WTC11 (cell line): Measurements from ENCODE around the gene S1PR5. TPM values are rescaled to one million over a fixed set of nuclear protein-coding genes. Genes with fewer than 3 reads are reported as not detected.
A peak's percentile ranks its signal among the peaks of the same experiment; 100 is the strongest.

Source experiments
- CBFB ChIP-seq: sonication (generic); formaldehyde crosslinking; IDR thresholded peaks from 2 replicates; pipeline ENCODE4 v1.8.1; 2022; ENCODE audit warnings: mild to moderate bottlenecking, low read depth, missing genetic modification reagents
- EMX1 ChIP-seq: fragments of 250-450 bp; sonication (Bioruptor Pico); IDR thresholded peaks from 2 replicates; pipeline ENCODE4 v1.8.0; 2021; ENCODE audit warnings: mild to moderate bottlenecking
- FOXJ3 ChIP-seq: sonication (generic); formaldehyde crosslinking; IDR thresholded peaks from 2 replicates; pipeline ENCODE4 v1.9.0; 2021; ENCODE audit warnings: missing genetic modification reagents, mild to moderate bottlenecking, borderline replicate concordance
- FOXP1 ChIP-seq: sonication (generic); formaldehyde crosslinking; IDR thresholded peaks from 2 replicates; pipeline ENCODE4 v1.8.0; 2022; ENCODE audit warnings: missing genetic modification reagents, mild to moderate bottlenecking, moderate library complexity, borderline replicate concordance
- GTF2I ChIP-seq: fragments of 250-450 bp; sonication (Bioruptor Pico); conservative IDR thresholded peaks from 2 replicates; pipeline ENCODE4 v1.4.0; 2021; ENCODE audit warnings: mild to moderate bottlenecking
- NR3C1 ChIP-seq: sonication (generic); formaldehyde crosslinking; conservative IDR thresholded peaks from 2 replicates; pipeline ENCODE4 v1.8.1; 2023; ENCODE audit warnings: low read depth, mild to moderate bottlenecking, missing genetic modification reagents
- PRRX2 ChIP-seq: fragments of 250-450 bp; sonication (Bioruptor Pico); IDR thresholded peaks from 2 replicates; pipeline ENCODE4 v1.8.0; 2021; ENCODE audit warnings: mild to moderate bottlenecking
- RORB ChIP-seq: fragments of 250-450 bp; sonication (Bioruptor Pico); IDR thresholded peaks from 2 replicates; pipeline ENCODE4 v1.9.0; 2021; ENCODE audit warnings: mild to moderate bottlenecking
- TCF7 ChIP-seq: sonication (generic); formaldehyde crosslinking; IDR thresholded peaks from 2 replicates; pipeline ENCODE4 v1.8.0; 2022; ENCODE audit warnings: mild to moderate bottlenecking, low read depth, missing genetic modification reagents, moderate library complexity
- ZNF121 ChIP-seq: sonication (generic); formaldehyde crosslinking; IDR thresholded peaks from 2 replicates; pipeline ENCODE4 v1.8.0; 2023; ENCODE audit warnings: missing genetic modification reagents
- ZNF317 ChIP-seq: sonication (generic); formaldehyde crosslinking; IDR thresholded peaks from 2 replicates; pipeline ENCODE4 v1.8.1; 2023; ENCODE audit warnings: low read depth, mild to moderate bottlenecking, moderate library complexity, missing genetic modification reagents, borderline replicate concordance
- ZNF416 ChIP-seq: fragments of 250-450 bp; sonication (Bioruptor Pico); IDR thresholded peaks from 2 replicates; pipeline ENCODE4 v1.9.0; 2021; ENCODE audit warnings: mild to moderate bottlenecking, inconsistent platforms
- ZNF423 ChIP-seq: fragments of 250-450 bp; sonication (Bioruptor Pico); IDR thresholded peaks from 2 replicates; pipeline ENCODE4 v2.1.2; 2022; ENCODE audit warnings: mild to moderate bottlenecking, moderate library complexity
- total RNA-seq: library from RNA; stranded (reverse); gene quantifications from 3 replicates; pipeline ENCODE4 v1.2.3, GENCODE V29; 2021
- TF ChIP-seq, protein P1 (sequence below): sonication (generic); formaldehyde crosslinking; IDR thresholded peaks from 2 replicates; pipeline ENCODE4 v1.8.0; 2023; ENCODE audit warnings: missing genetic modification reagents, mild to moderate bottlenecking, borderline replicate concordance
- TF ChIP-seq, protein P2 (sequence below): sonication (generic); formaldehyde crosslinking; IDR thresholded peaks from 2 replicates; pipeline ENCODE4 v1.8.0; 2022; ENCODE audit warnings: mild to moderate bottlenecking, missing genetic modification reagents
- TF ChIP-seq, protein P3 (sequence below): sonication (generic); formaldehyde crosslinking; IDR thresholded peaks from 2 replicates; pipeline ENCODE4 v1.8.0; 2022; ENCODE audit warnings: mild to moderate bottlenecking, missing genetic modification reagents
- TF ChIP-seq, protein P4 (sequence below): sonication (generic); formaldehyde crosslinking; IDR thresholded peaks from 2 replicates; pipeline ENCODE4 v1.8.1; 2022; ENCODE audit warnings: low read depth, mild to moderate bottlenecking, moderate library complexity, missing genetic modification reagents, borderline replicate concordance
- TF ChIP-seq, protein P5 (sequence below): fragments of 250-450 bp; sonication (Bioruptor Pico); IDR thresholded peaks from 2 replicates; pipeline ENCODE4 v1.9.0; 2021; ENCODE audit warnings: mild to moderate bottlenecking
- TF ChIP-seq, protein P6 (sequence below): sonication (generic); formaldehyde crosslinking; IDR thresholded peaks from 2 replicates; pipeline ENCODE4 v1.8.0; 2023; ENCODE audit warnings: missing genetic modification reagents
- TF ChIP-seq, protein P7 (sequence below): sonication (generic); formaldehyde crosslinking; IDR thresholded peaks from 2 replicates; pipeline ENCODE4 v1.8.1; 2023; ENCODE audit warnings: mild to moderate bottlenecking, missing genetic modification reagents, moderate library complexity
- TF ChIP-seq, protein P8 (sequence below): fragments of 200-600 bp; IDR thresholded peaks from 2 replicates; pipeline ENCODE4 v1.8.0; 2022; ENCODE audit warnings: antibody characterized with exemption
- TF ChIP-seq, protein P9 (sequence below): sonication (generic); formaldehyde crosslinking; conservative IDR thresholded peaks from 2 replicates; pipeline ENCODE4 v1.8.1; 2022; ENCODE audit warnings: mild to moderate bottlenecking, missing genetic modification reagents

Gene S1PR5
- total RNA-seq, 1 experiment from 2014 or later = 5.4 TPM

DNA sequence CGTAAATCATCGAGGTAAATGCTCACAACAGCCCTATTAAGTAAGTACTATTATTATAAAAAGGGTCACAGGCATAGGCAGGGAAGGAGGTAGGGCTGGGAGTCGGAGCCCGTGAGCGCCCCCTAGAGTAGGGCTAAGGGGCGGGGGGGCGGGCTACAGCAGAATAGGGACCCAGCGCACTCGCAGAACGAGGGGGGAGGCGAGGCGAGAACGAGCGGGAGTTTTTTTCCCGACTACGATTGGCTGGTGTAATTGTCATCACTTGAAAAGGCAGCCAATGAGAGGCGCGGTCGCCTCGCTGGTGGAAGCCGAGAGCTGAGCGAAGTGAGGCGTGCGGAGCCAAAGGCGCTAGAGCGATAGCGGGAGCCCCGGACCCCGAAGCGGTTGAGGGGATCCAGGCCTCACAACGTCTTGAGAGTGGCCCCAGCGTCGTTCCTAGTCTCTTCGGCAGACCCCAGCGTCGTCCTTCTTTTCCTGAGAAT, 38.3 kb downstream of the S1PR5 start (continued):
- no peak for TF ChIP-seq FOXJ3 (CRISPR knock-in tag)
- TF ChIP-seq PRRX2 (CRISPR knock-in tag) = no peak
- no peak for TF ChIP-seq NR3C1 (CRISPR knock-in tag)
- TF ChIP-seq, protein P1, sequence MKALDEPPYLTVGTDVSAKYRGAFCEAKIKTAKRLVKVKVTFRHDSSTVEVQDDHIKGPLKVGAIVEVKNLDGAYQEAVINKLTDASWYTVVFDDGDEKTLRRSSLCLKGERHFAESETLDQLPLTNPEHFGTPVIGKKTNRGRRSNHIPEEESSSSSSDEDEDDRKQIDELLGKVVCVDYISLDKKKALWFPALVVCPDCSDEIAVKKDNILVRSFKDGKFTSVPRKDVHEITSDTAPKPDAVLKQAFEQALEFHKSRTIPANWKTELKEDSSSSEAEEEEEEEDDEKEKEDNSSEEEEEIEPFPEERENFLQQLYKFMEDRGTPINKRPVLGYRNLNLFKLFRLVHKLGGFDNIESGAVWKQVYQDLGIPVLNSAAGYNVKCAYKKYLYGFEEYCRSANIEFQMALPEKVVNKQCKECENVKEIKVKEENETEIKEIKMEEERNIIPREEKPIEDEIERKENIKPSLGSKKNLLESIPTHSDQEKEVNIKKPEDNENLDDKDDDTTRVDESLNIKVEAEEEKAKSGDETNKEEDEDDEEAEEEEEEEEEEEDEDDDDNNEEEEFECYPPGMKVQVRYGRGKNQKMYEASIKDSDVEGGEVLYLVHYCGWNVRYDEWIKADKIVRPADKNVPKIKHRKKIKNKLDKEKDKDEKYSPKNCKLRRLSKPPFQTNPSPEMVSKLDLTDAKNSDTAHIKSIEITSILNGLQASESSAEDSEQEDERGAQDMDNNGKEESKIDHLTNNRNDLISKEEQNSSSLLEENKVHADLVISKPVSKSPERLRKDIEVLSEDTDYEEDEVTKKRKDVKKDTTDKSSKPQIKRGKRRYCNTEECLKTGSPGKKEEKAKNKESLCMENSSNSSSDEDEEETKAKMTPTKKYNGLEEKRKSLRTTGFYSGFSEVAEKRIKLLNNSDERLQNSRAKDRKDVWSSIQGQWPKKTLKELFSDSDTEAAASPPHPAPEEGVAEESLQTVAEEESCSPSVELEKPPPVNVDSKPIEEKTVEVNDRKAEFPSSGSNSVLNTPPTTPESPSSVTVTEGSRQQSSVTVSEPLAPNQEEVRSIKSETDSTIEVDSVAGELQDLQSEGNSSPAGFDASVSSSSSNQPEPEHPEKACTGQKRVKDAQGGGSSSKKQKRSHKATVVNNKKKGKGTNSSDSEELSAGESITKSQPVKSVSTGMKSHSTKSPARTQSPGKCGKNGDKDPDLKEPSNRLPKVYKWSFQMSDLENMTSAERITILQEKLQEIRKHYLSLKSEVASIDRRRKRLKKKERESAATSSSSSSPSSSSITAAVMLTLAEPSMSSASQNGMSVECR (CRISPR knock-in tag) = 0 out of 2 replicates have a peak, but pooled peaks have one; percentile 63
- TF ChIP-seq ZNF317 (CRISPR knock-in tag) = 0 out of 2 replicates have a peak, but pooled peaks have one; percentile 46
- TF ChIP-seq CBFB (CRISPR knock-in tag) = no peak
- TF ChIP-seq, protein P2, sequence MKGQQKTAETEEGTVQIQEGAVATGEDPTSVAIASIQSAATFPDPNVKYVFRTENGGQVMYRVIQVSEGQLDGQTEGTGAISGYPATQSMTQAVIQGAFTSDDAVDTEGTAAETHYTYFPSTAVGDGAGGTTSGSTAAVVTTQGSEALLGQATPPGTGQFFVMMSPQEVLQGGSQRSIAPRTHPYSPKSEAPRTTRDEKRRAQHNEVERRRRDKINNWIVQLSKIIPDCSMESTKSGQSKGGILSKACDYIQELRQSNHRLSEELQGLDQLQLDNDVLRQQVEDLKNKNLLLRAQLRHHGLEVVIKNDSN (CRISPR knock-in tag) = peak; percentile 56; the same call in 1 of the 2 replicates
- TF ChIP-seq, protein P3, sequence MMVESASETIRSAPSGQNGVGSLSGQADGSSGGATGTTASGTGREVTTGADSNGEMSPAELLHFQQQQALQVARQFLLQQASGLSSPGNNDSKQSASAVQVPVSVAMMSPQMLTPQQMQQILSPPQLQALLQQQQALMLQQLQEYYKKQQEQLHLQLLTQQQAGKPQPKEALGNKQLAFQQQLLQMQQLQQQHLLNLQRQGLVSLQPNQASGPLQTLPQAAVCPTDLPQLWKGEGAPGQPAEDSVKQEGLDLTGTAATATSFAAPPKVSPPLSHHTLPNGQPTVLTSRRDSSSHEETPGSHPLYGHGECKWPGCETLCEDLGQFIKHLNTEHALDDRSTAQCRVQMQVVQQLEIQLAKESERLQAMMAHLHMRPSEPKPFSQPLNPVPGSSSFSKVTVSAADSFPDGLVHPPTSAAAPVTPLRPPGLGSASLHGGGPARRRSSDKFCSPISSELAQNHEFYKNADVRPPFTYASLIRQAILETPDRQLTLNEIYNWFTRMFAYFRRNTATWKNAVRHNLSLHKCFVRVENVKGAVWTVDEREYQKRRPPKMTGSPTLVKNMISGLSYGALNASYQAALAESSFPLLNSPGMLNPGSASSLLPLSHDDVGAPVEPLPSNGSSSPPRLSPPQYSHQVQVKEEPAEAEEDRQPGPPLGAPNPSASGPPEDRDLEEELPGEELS (CRISPR knock-in tag) = peak; percentile 87
- TF ChIP-seq, protein P4, sequence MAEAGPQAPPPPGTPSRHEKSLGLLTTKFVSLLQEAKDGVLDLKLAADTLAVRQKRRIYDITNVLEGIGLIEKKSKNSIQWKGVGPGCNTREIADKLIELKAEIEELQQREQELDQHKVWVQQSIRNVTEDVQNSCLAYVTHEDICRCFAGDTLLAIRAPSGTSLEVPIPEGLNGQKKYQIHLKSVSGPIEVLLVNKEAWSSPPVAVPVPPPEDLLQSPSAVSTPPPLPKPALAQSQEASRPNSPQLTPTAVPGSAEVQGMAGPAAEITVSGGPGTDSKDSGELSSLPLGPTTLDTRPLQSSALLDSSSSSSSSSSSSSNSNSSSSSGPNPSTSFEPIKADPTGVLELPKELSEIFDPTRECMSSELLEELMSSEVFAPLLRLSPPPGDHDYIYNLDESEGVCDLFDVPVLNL (CRISPR knock-in tag) = no peak
- peak; percentile 57; the same call in 1 of the 2 replicates for TF ChIP-seq FOXP1 (CRISPR knock-in tag)
- TF ChIP-seq, protein P5, sequence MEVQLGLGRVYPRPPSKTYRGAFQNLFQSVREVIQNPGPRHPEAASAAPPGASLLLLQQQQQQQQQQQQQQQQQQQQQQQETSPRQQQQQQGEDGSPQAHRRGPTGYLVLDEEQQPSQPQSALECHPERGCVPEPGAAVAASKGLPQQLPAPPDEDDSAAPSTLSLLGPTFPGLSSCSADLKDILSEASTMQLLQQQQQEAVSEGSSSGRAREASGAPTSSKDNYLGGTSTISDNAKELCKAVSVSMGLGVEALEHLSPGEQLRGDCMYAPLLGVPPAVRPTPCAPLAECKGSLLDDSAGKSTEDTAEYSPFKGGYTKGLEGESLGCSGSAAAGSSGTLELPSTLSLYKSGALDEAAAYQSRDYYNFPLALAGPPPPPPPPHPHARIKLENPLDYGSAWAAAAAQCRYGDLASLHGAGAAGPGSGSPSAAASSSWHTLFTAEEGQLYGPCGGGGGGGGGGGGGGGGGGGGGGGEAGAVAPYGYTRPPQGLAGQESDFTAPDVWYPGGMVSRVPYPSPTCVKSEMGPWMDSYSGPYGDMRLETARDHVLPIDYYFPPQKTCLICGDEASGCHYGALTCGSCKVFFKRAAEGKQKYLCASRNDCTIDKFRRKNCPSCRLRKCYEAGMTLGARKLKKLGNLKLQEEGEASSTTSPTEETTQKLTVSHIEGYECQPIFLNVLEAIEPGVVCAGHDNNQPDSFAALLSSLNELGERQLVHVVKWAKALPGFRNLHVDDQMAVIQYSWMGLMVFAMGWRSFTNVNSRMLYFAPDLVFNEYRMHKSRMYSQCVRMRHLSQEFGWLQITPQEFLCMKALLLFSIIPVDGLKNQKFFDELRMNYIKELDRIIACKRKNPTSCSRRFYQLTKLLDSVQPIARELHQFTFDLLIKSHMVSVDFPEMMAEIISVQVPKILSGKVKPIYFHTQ = no peak
- no peak for TF ChIP-seq RORB (CRISPR knock-in tag)
- TF ChIP-seq GTF2I (CRISPR knock-in tag) = no peak
- TF ChIP-seq, protein P6, sequence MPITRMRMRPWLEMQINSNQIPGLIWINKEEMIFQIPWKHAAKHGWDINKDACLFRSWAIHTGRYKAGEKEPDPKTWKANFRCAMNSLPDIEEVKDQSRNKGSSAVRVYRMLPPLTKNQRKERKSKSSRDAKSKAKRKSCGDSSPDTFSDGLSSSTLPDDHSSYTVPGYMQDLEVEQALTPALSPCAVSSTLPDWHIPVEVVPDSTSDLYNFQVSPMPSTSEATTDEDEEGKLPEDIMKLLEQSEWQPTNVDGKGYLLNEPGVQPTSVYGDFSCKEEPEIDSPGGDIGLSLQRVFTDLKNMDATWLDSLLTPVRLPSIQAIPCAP (CRISPR knock-in tag) = 0 out of 2 replicates have a peak, but pooled peaks have one; percentile 64
- TF ChIP-seq ZNF423 = no peak
- TF ChIP-seq TCF7 (CRISPR knock-in tag) = no peak
- TF ChIP-seq, protein P7, sequence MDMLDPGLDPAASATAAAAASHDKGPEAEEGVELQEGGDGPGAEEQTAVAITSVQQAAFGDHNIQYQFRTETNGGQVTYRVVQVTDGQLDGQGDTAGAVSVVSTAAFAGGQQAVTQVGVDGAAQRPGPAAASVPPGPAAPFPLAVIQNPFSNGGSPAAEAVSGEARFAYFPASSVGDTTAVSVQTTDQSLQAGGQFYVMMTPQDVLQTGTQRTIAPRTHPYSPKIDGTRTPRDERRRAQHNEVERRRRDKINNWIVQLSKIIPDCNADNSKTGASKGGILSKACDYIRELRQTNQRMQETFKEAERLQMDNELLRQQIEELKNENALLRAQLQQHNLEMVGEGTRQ (CRISPR knock-in tag) = no peak
- TF ChIP-seq, protein P8, sequence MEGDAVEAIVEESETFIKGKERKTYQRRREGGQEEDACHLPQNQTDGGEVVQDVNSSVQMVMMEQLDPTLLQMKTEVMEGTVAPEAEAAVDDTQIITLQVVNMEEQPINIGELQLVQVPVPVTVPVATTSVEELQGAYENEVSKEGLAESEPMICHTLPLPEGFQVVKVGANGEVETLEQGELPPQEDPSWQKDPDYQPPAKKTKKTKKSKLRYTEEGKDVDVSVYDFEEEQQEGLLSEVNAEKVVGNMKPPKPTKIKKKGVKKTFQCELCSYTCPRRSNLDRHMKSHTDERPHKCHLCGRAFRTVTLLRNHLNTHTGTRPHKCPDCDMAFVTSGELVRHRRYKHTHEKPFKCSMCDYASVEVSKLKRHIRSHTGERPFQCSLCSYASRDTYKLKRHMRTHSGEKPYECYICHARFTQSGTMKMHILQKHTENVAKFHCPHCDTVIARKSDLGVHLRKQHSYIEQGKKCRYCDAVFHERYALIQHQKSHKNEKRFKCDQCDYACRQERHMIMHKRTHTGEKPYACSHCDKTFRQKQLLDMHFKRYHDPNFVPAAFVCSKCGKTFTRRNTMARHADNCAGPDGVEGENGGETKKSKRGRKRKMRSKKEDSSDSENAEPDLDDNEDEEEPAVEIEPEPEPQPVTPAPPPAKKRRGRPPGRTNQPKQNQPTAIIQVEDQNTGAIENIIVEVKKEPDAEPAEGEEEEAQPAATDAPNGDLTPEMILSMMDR = peak; percentile 77; the same call in 1 of the 2 replicates
- TF ChIP-seq EMX1 (CRISPR knock-in tag) = no peak
- no peak for TF ChIP-seq ZNF121 (CRISPR knock-in tag)
- TF ChIP-seq, protein P9, sequence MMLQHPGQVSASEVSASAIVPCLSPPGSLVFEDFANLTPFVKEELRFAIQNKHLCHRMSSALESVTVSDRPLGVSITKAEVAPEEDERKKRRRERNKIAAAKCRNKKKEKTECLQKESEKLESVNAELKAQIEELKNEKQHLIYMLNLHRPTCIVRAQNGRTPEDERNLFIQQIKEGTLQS (CRISPR knock-in tag) = no peak
- no peak for TF ChIP-seq ZNF416 (CRISPR knock-in tag)
